H9 (cell line): ENCODE measurements around the gene TCF7L1. TPM values are rescaled to one million over a fixed set of nuclear protein-coding genes. Genes with fewer than 3 reads are reported as not detected.

Experiments
- DNase-seq: peaks from one replicate; pipeline ENCODE4 v3.0.0-alpha.2; 2017
- H2AFZ ChIP-seq: one replicate; pipeline ENCODE4 v1.6.1; 2013; ENCODE audit warnings: mild to moderate bottlenecking, low read length, control low read depth, moderate library complexity
- H2AK5ac ChIP-seq: 2 replicates; pipeline ENCODE4 v1.6.1; 2013; ENCODE audit warnings: low read length, control low read depth, mixed read lengths; ENCODE audit not compliant: insufficient read length
- H2BK120ac ChIP-seq: one replicate; pipeline ENCODE4 v1.6.1; 2013; ENCODE audit warnings: low read depth, mild to moderate bottlenecking, low read length, control low read depth, inconsistent platforms; ENCODE audit not compliant: poor library complexity, severe bottlenecking
- H2BK12ac ChIP-seq: 2 replicates; pipeline ENCODE4 v1.6.1; 2013; ENCODE audit warnings: low read length, control low read depth, mixed read lengths, low read depth; ENCODE audit not compliant: insufficient read length
- H2BK15ac ChIP-seq: 2 replicates; pipeline ENCODE4 v1.6.1; 2013; ENCODE audit warnings: low read depth, low read length, control low read depth
- H2BK20ac ChIP-seq: one replicate; pipeline ENCODE4 v1.6.1; 2013; ENCODE audit warnings: low read depth, mild to moderate bottlenecking, low read length, control low read depth, inconsistent platforms; ENCODE audit not compliant: poor library complexity, severe bottlenecking
- H2BK5ac ChIP-seq: 2 replicates; pipeline ENCODE4 v1.6.1; 2013; ENCODE audit warnings: low read length, control low read depth, mixed read lengths; ENCODE audit not compliant: insufficient read length
- H3K14ac ChIP-seq: 2 replicates; pipeline ENCODE4 v1.6.1; 2013; ENCODE audit warnings: low read length, control low read depth; ENCODE audit not compliant: insufficient read depth
- H3K18ac ChIP-seq: 2 replicates; pipeline ENCODE4 v1.6.1; 2013; ENCODE audit warnings: low read depth, mild to moderate bottlenecking, mixed read lengths, low read length, control low read depth; ENCODE audit not compliant: insufficient read length
- H3K23ac ChIP-seq: 2 replicates; pipeline ENCODE4 v1.6.1; 2013; ENCODE audit warnings: low read length, control low read depth, mixed read lengths, low read depth; ENCODE audit not compliant: insufficient read length
- H3K23me2 ChIP-seq: 2 replicates; pipeline ENCODE4 v1.6.1; 2013; ENCODE audit warnings: low read depth, mild to moderate bottlenecking, mixed read lengths, low read length, control low read depth; ENCODE audit not compliant: insufficient read length, poor library complexity, severe bottlenecking
- H3K27ac ChIP-seq: 2 replicates; pipeline ENCODE4 v1.5.1; 2013; ENCODE audit warnings: low read length, control low read depth, mixed read lengths, low read depth; ENCODE audit not compliant: insufficient read length
- H3K27me3 ChIP-seq: 2 replicates; pipeline ENCODE4 v1.6.1; 2013; ENCODE audit warnings: low read length, control low read depth, inconsistent platforms; ENCODE audit not compliant: insufficient read depth
- H3K4ac ChIP-seq: 2 replicates; pipeline ENCODE4 v1.6.1; 2013; ENCODE audit warnings: low read depth, mild to moderate bottlenecking, control low read depth, inconsistent platforms, low read length, moderate library complexity
- H3K4me1 ChIP-seq: 2 replicates; pipeline ENCODE4 v1.6.1; 2013; ENCODE audit warnings: low read length, control low read depth, inconsistent platforms; ENCODE audit not compliant: insufficient read depth
- H3K4me2 ChIP-seq: 2 replicates; pipeline ENCODE4 v1.6.1; 2013; ENCODE audit warnings: low read length, control low read depth, mixed read lengths; ENCODE audit not compliant: insufficient read length, insufficient read depth
- H3K56ac ChIP-seq: 2 replicates; pipeline ENCODE4 v1.6.1; 2013; ENCODE audit warnings: low read depth, mild to moderate bottlenecking, mixed read lengths, low read length, control low read depth; ENCODE audit not compliant: insufficient read length
- H3K79me1 ChIP-seq: 2 replicates; pipeline ENCODE4 v1.6.1; 2013; ENCODE audit warnings: low read depth, mild to moderate bottlenecking, moderate library complexity, low read length, control low read depth, inconsistent platforms; ENCODE audit not compliant: insufficient read depth, poor library complexity, severe bottlenecking
- H3K79me2 ChIP-seq: 2 replicates; pipeline ENCODE4 v1.6.1; 2013; ENCODE audit warnings: low read length, control low read depth, inconsistent platforms; ENCODE audit not compliant: insufficient read depth
- H3K9ac ChIP-seq: 2 replicates; pipeline ENCODE4 v1.6.1; 2013; ENCODE audit warnings: low read length, control low read depth, mixed read lengths; ENCODE audit not compliant: insufficient read length; ENCODE audit errors: extremely low read depth
- H3K9me3 ChIP-seq: one replicate; pipeline ENCODE4 v1.6.1; 2013; ENCODE audit warnings: low read depth, low read length, inconsistent platforms; ENCODE audit not compliant: control insufficient read depth
- H3T11ph ChIP-seq: one replicate; pipeline ENCODE4 v1.6.1; 2013; ENCODE audit warnings: mild to moderate bottlenecking, low read length, control low read depth, inconsistent platforms
- H4K20me1 ChIP-seq: one replicate; pipeline ENCODE4 v1.6.1; 2013; ENCODE audit not compliant: control insufficient read depth, insufficient read length, insufficient read depth
- H4K5ac ChIP-seq: 2 replicates; pipeline ENCODE4 v1.6.1; 2013; ENCODE audit warnings: low read depth, mild to moderate bottlenecking, mixed read lengths, low read length, control low read depth; ENCODE audit not compliant: insufficient read length
- H4K8ac ChIP-seq: replicated peaks from 2 replicates; pipeline ENCODE4 v1.6.1; 2013; ENCODE audit warnings: low read length, control low read depth, mixed read lengths, low read depth; ENCODE audit not compliant: insufficient read length
- H4K91ac ChIP-seq: 2 replicates; pipeline ENCODE4 v1.6.1; 2013; ENCODE audit warnings: low read depth, mild to moderate bottlenecking, moderate library complexity, mixed read lengths, low read length, control low read depth; ENCODE audit not compliant: insufficient read length
- H3K27ac Mint-ChIP-seq, 3 experiments: 2 replicates in 2 of 3; 3 replicates in 1 of 3; pipeline ENCODE4 v1.8.0; 2020 to 2021; ENCODE audit warnings: mixed read lengths in 3 of 3, mild to moderate bottlenecking in 1 of 3, moderate library complexity in 1 of 3
- H3K27me3 Mint-ChIP-seq: 2 replicates; pipeline ENCODE4 v1.8.0; 2021; ENCODE audit warnings: low read depth, mild to moderate bottlenecking, moderate library complexity, mixed read lengths
- H3K36me3 Mint-ChIP-seq, 3 experiments: 2 replicates in 2 of 3; 3 replicates in 1 of 3; pipeline ENCODE4 v1.8.0; 2020 to 2021; ENCODE audit warnings: low read depth in 3 of 3, mixed read lengths in 3 of 3; ENCODE audit not compliant: insufficient read depth in 1 of 3
- H3K4me1 Mint-ChIP-seq, 2 experiments: 2 replicates each; pipeline ENCODE4 v1.8.0; 2020; ENCODE audit warnings: mixed read lengths in 2 of 2
- H3K4me3 Mint-ChIP-seq, 2 experiments: 2 replicates in 1 of 2; 3 replicates in 1 of 2; pipeline ENCODE4 v1.8.0; 2020 to 2021; ENCODE audit warnings: mild to moderate bottlenecking in 2 of 2, mixed read lengths in 2 of 2, moderate library complexity in 1 of 2
- H3K9me3 Mint-ChIP-seq, 2 experiments: 2 replicates in 1 of 2; 3 replicates in 1 of 2; pipeline ENCODE4 v1.8.0; 2020; ENCODE audit warnings: mild to moderate bottlenecking in 2 of 2, mixed read lengths in 2 of 2, moderate library complexity in 1 of 2
- CTCF ChIP-seq: fragments of 200-600 bp; sonication (generic); conservative IDR thresholded peaks from 3 replicates; pipeline ENCODE4 v1.8.0; 2021; ENCODE audit warnings: antibody characterized with exemption, mild to moderate bottlenecking
- WGBS: extraction: QIAGEN DNeasy Blood & Tissue Kit; methylation state at CpG from one replicate; pipeline ENCODE4 v1.1.7; 2013; ENCODE audit warnings: missing lambda C conversion rate, low lambda C conversion rate, mixed read lengths; ENCODE audit not compliant: insufficient read length; ENCODE audit errors: extremely low coverage; 5-methylcytosine and 5-hydroxymethylcytosine counted together
- total RNA-seq: library from RNA; stranded (reverse); gene quantifications from 2 replicates; pipeline ENCODE4 v1.2.1, GENCODE V29; 2021

The TCF7L1 gene
- total RNA-seq, 1 experiment from 2014 or later = 112 TPM

GRCh38 chr2:85265304-85265703 is 132.1 kb downstream of the TCF7L1 start:
- Histone ChIP-seq H3K79me2 (no peaks in the 10 kb centered on the region; the same call in 1 of the 2 replicates), H3K4me2 (no peak overlapping the region), H2AK5ac (no peak overlapping the region), H4K20me1 (no peaks in the 10 kb centered on the region), H2BK12ac (no peak overlapping the region), H3T11ph (no peak overlapping the region), H4K8ac (no peak overlapping the region), H3K23ac (no peak overlapping the region), H3K9me3 (no peaks in the 10 kb centered on the region), H2BK20ac (no peak overlapping the region), H2BK5ac (no peak overlapping the region), H4K5ac (no peak overlapping the region), H2BK120ac (no peak overlapping the region), H3K56ac (no peak overlapping the region), H3K9ac (no peak overlapping the region), H3K27me3 (no peaks in the 10 kb centered on the region), H3K4ac (no peak overlapping the region), H2AFZ (no peak overlapping the region), H3K79me1 (peaks cover 9% of the 10 kb centered on the region), H4K91ac (no peak overlapping the region), H2BK15ac (no peak overlapping the region), H3K4me1 (peaks cover 17% of the 10 kb centered on the region; the same call in 1 of the 2 replicates), H3K18ac (no peak overlapping the region), H3K23me2 (no peaks in the 10 kb centered on the region), H3K14ac (no peak overlapping the region), H3K27ac (no peak overlapping the region)
- DNase-seq = no peak
- peaks cover 69 to 71% of the 10 kb centered on the region in 2 experiments for H3K4me1 Mint-ChIP-seq
- no CpG with 5 or more reads among the region's 7 CpGs for WGBS
- peak overlapping the region; percentile 60 to 71 (median 65); a peak in 6 of 7 replicates for H3K27ac Mint-ChIP-seq
- peak overlapping the region in 1 of 2 experiments; percentile 12; a peak in 1 of 5 replicates for H3K4me3 Mint-ChIP-seq
- TF ChIP-seq CTCF = no peak
- H3K9me3 Mint-ChIP-seq = no peaks in the 10 kb centered on the region
- H3K27me3 Mint-ChIP-seq = no peaks in the 10 kb centered on the region; the same call in none of the 2 replicates
- peaks cover 26 to 33% (median 28%) of the 10 kb centered on the region in 3 experiments for H3K36me3 Mint-ChIP-seq
